ENCODE data around the gene PARVG.

The PARVG gene

GRCh38 chr22:44162960-44163359, 17.8 kb upstream of the PARVG start:
- no peak overlapping the region for H2AFZ ChIP-seq (ENCODE audit: low read depth, low read length)
- no peak overlapping the region for H4K8ac ChIP-seq (ENCODE audit: low read length)
- H4K91ac ChIP-seq (ENCODE audit: low read length), result no peak overlapping the region
- no peak overlapping the region for H2BK12ac ChIP-seq (ENCODE audit: low read length in 2 of 2)
- peaks cover 16% of the 10 kb centered on the region for H3K4me1 ChIP-seq (ENCODE audit: control insufficient read depth, insufficient read depth, low read depth, low read length)
- H3K27ac ChIP-seq (ENCODE audit: low read length, poor library complexity, severe bottlenecking), result no peak overlapping the region
- H3K79me1 ChIP-seq (replicated peaks; ENCODE audit: low read length, poor library complexity, severe bottlenecking), result no peaks in the 10 kb centered on the region
- H3K9me3 ChIP-seq (ENCODE audit: control insufficient read depth, low read length), result no peaks in the 10 kb centered on the region
- no peak for DNase-seq
- H3K23ac ChIP-seq (ENCODE audit: low read length in 2 of 2), result no peak overlapping the region
- no peak overlapping the region for H2BK15ac ChIP-seq (ENCODE audit: low read depth, poor library complexity, severe bottlenecking)
- H2BK120ac ChIP-seq (ENCODE audit: low read depth, low read length), result no peak overlapping the region
- no peak overlapping the region for H3K4ac ChIP-seq (ENCODE audit: low read depth in 1 of 2, low read length in 2 of 2)
- H3K4me2 ChIP-seq (ENCODE audit: low read length, poor library complexity, severe bottlenecking), result no peak overlapping the region
- peaks cover 2 to 4% of the 10 kb centered on the region in 2 experiments for H3K36me3 ChIP-seq (ENCODE audit: control insufficient read depth in 1 of 2, insufficient read depth in 2 of 2, low read depth in 1 of 2, low read length in 2 of 2)
- no peak overlapping the region for H2BK5ac ChIP-seq (ENCODE audit: low read depth, low read length, poor library complexity, severe bottlenecking)
- no peak overlapping the region for H3K9ac ChIP-seq (ENCODE audit: low read length)
- H3K14ac ChIP-seq (ENCODE audit: low read length in 2 of 2), result no peak overlapping the region
- H2AK5ac ChIP-seq (ENCODE audit: low read length, severe bottlenecking), result no peak overlapping the region
- peaks cover 0 to 12% of the 10 kb centered on the region in 2 experiments for H3K27me3 ChIP-seq (ENCODE audit: control insufficient read depth in 1 of 2, insufficient read depth in 1 of 2, low read length in 2 of 2)
- no peak overlapping the region for H3K18ac ChIP-seq (ENCODE audit: low read depth in 1 of 2, low read length in 2 of 2)
- no peak overlapping the region for H3K4me3 ChIP-seq (ENCODE audit: insufficient read depth in 1 of 2, low read depth in 1 of 2, low read length in 2 of 2)
- 97% methylated on average over 12 of the region's 13 CpGs for WGBS

- Histone ChIP-seq H3K27me3 (ENCODE audit: control insufficient read depth in 1 of 2, insufficient read depth in 1 of 2, low read length in 2 of 2) (peaks cover 0 to 12% of the 10 kb centered on the region in 2 experiments), H2BK12ac (ENCODE audit: low read length in 2 of 2) (no peak overlapping the region), H3K18ac (ENCODE audit: low read depth in 1 of 2, low read length in 2 of 2) (no peak overlapping the region), H3K36me3 (ENCODE audit: control insufficient read depth in 1 of 2, insufficient read depth in 2 of 2, low read depth in 1 of 2, low read length in 2 of 2) (peaks cover 0 to 2% of the 10 kb centered on the region in 2 experiments), H4K91ac (ENCODE audit: low read length) (no peak overlapping the region), H3K14ac (ENCODE audit: low read length in 2 of 2) (no peak overlapping the region), H3K4me3 (ENCODE audit: insufficient read depth in 1 of 2, low read depth in 1 of 2, low read length in 2 of 2) (no peak overlapping the region), H3K23ac (ENCODE audit: low read length in 2 of 2) (no peak overlapping the region), H3K27ac (ENCODE audit: low read length, poor library complexity, severe bottlenecking) (no peak overlapping the region), H3K79me1 (replicated peaks; ENCODE audit: low read length, poor library complexity, severe bottlenecking) (no peaks in the 10 kb centered on the region), H2AFZ (ENCODE audit: low read depth, low read length) (no peak overlapping the region), H3K4me1 (ENCODE audit: control insufficient read depth, insufficient read depth, low read depth, low read length) (peaks cover 14% of the 10 kb centered on the region), H3K4me2 (ENCODE audit: low read length, poor library complexity, severe bottlenecking) (no peak overlapping the region), H2BK5ac (ENCODE audit: low read depth, low read length, poor library complexity, severe bottlenecking) (no peak overlapping the region), H2BK15ac (ENCODE audit: low read depth, poor library complexity, severe bottlenecking) (no peak overlapping the region), H3K4ac (ENCODE audit: low read depth in 1 of 2, low read length in 2 of 2) (no peak overlapping the region), H2AK5ac (ENCODE audit: low read length, severe bottlenecking) (no peak overlapping the region), H3K9ac (ENCODE audit: low read length) (no peak overlapping the region), H3K9me3 (ENCODE audit: control insufficient read depth, low read length) (no peaks in the 10 kb centered on the region), H2BK120ac (ENCODE audit: low read depth, low read length) (no peak overlapping the region), H4K8ac (ENCODE audit: low read length) (no peak overlapping the region)
- 91% methylated on average over 18 of the region's 18 CpGs for WGBS
- DNase-seq, result no peak
Observed at GRCh38 chr22:44163536-44163935, 17.2 kb upstream of the PARVG start.

- H2AFZ ChIP-seq (ENCODE audit: low read depth, low read length), result no peak overlapping the region
- no peak overlapping the region for H3K27ac ChIP-seq (ENCODE audit: low read length, poor library complexity, severe bottlenecking)
- peaks cover 0 to 2% of the 10 kb centered on the region in 2 experiments for H3K36me3 ChIP-seq (ENCODE audit: control insufficient read depth in 1 of 2, insufficient read depth in 2 of 2, low read depth in 1 of 2, low read length in 2 of 2)
- H3K4me3 ChIP-seq (ENCODE audit: insufficient read depth in 1 of 2, low read depth in 1 of 2, low read length in 2 of 2), result no peak overlapping the region
- H3K14ac ChIP-seq (ENCODE audit: low read length in 2 of 2), result no peak overlapping the region
- H2BK15ac ChIP-seq (ENCODE audit: low read depth, poor library complexity, severe bottlenecking), result no peak overlapping the region
- H3K27me3 ChIP-seq (ENCODE audit: control insufficient read depth in 1 of 2, insufficient read depth in 1 of 2, low read length in 2 of 2), result peaks cover 0 to 7% of the 10 kb centered on the region in 2 experiments
- no peak overlapping the region for H3K4me2 ChIP-seq (ENCODE audit: low read length, poor library complexity, severe bottlenecking)
- H3K4me1 ChIP-seq (ENCODE audit: control insufficient read depth, insufficient read depth, low read depth, low read length), result peaks cover 12% of the 10 kb centered on the region
- no peak overlapping the region for H2BK12ac ChIP-seq (ENCODE audit: low read length in 2 of 2)
- no peaks in the 10 kb centered on the region for H3K79me1 ChIP-seq (replicated peaks; ENCODE audit: low read length, poor library complexity, severe bottlenecking)
- no peak overlapping the region for H2AK5ac ChIP-seq (ENCODE audit: low read length, severe bottlenecking)
- H4K8ac ChIP-seq (ENCODE audit: low read length), result no peak overlapping the region
- H3K9me3 ChIP-seq (ENCODE audit: control insufficient read depth, low read length), result no peaks in the 10 kb centered on the region
- no peak overlapping the region for H2BK5ac ChIP-seq (ENCODE audit: low read depth, low read length, poor library complexity, severe bottlenecking)
- no peak overlapping the region for H2BK120ac ChIP-seq (ENCODE audit: low read depth, low read length)
- no peak overlapping the region for H3K9ac ChIP-seq (ENCODE audit: low read length)
- no peak overlapping the region for H3K23ac ChIP-seq (ENCODE audit: low read length in 2 of 2)
- no peak overlapping the region for H3K18ac ChIP-seq (ENCODE audit: low read depth in 1 of 2, low read length in 2 of 2)
- H4K91ac ChIP-seq (ENCODE audit: low read length), result no peak overlapping the region
- H3K4ac ChIP-seq (ENCODE audit: low read depth in 1 of 2, low read length in 2 of 2), result no peak overlapping the region
- DNase-seq, result no peak
- 94% methylated on average over 8 of the region's 11 CpGs for WGBS
Observed at GRCh38 chr22:44164031-44164430, 16.7 kb upstream of the PARVG start.

GRCh38 chr22:44165286-44165874, 15.3 kb upstream of the PARVG start:
- H3K23ac ChIP-seq (ENCODE audit: low read length in 2 of 2), result no peak overlapping the region
- H2AFZ ChIP-seq (ENCODE audit: low read depth, low read length), result no peak overlapping the region
- no peak overlapping the region for H2BK12ac ChIP-seq (ENCODE audit: low read length in 2 of 2)
- no peak for DNase-seq
- H2BK5ac ChIP-seq (ENCODE audit: low read depth, low read length, poor library complexity, severe bottlenecking), result no peak overlapping the region
- no peaks in the 10 kb centered on the region for H3K9me3 ChIP-seq (ENCODE audit: control insufficient read depth, low read length)
- no peak overlapping the region for H3K4ac ChIP-seq (ENCODE audit: low read depth in 1 of 2, low read length in 2 of 2)
- H3K4me2 ChIP-seq (ENCODE audit: low read length, poor library complexity, severe bottlenecking), result no peak overlapping the region
- H2BK15ac ChIP-seq (ENCODE audit: low read depth, poor library complexity, severe bottlenecking), result no peak overlapping the region
- H3K4me3 ChIP-seq (ENCODE audit: insufficient read depth in 1 of 2, low read depth in 1 of 2, low read length in 2 of 2), result peak overlapping the region in 1 of 2 experiments; percentile 7
- H3K27me3 ChIP-seq (ENCODE audit: control insufficient read depth in 1 of 2, insufficient read depth in 1 of 2, low read length in 2 of 2), result peaks cover 0 to 1% of the 10 kb centered on the region in 2 experiments
- no peak overlapping the region for H3K27ac ChIP-seq (ENCODE audit: low read length, poor library complexity, severe bottlenecking)
- peaks cover 7% of the 10 kb centered on the region for H3K4me1 ChIP-seq (ENCODE audit: control insufficient read depth, insufficient read depth, low read depth, low read length)
- WGBS, result 94% methylated on average over 15 of the region's 15 CpGs
- no peak overlapping the region for H4K8ac ChIP-seq (ENCODE audit: low read length)
- no peak overlapping the region for H3K9ac ChIP-seq (ENCODE audit: low read length)
- H3K18ac ChIP-seq (ENCODE audit: low read depth in 1 of 2, low read length in 2 of 2), result no peak overlapping the region
- H2BK120ac ChIP-seq (ENCODE audit: low read depth, low read length), result no peak overlapping the region
- no peak overlapping the region for H3K14ac ChIP-seq (ENCODE audit: low read length in 2 of 2)
- peaks cover 0 to 2% of the 10 kb centered on the region in 2 experiments for H3K36me3 ChIP-seq (ENCODE audit: control insufficient read depth in 1 of 2, insufficient read depth in 2 of 2, low read depth in 1 of 2, low read length in 2 of 2)
- H4K91ac ChIP-seq (ENCODE audit: low read length), result no peak overlapping the region
- no peaks in the 10 kb centered on the region for H3K79me1 ChIP-seq (replicated peaks; ENCODE audit: low read length, poor library complexity, severe bottlenecking)
- H2AK5ac ChIP-seq (ENCODE audit: low read length, severe bottlenecking), result no peak overlapping the region
